GM12864 (cell line): Measurements from ENCODE around the gene ATXN7L3.
"Not testable (repeated sequence)": the region's sequence is repeated elsewhere in the genome, so short reads cannot be mapped to it uniquely, and the experiment has no call there.

ENCODE experiments used
- DNase-seq: peaks from one replicate; pipeline ENCODE4 v3.0.0-alpha.2; 2011; ENCODE audit warnings: low read depth
- H3K4me3 ChIP-seq: 2 replicates; pipeline ENCODE4 v1.5.1; 2011; ENCODE audit warnings: mild to moderate bottlenecking, low read depth, low read length, control low read depth
- CTCF ChIP-seq: IDR thresholded peaks from 2 replicates; pipeline ENCODE4 v1.5.1; 2011; ENCODE audit warnings: low read depth, mild to moderate bottlenecking, moderate library complexity, low read length, control low read depth, inconsistent platforms; ENCODE audit errors: missing control alignments

The ATXN7L3 gene

GRCh38 chr17:44149750-44150329 lies 49.8 kb downstream of the ATXN7L3 start:
- TF ChIP-seq CTCF = no peak
- no peak for DNase-seq
- no peak overlapping the region for H3K4me3 ChIP-seq

- not testable (repeated sequence) for DNase-seq, H3K4me3 ChIP-seq
These were observed 50.6 kb downstream of the ATXN7L3 start for GRCh38 chr17:44149066-44149465.

GRCh38 chr17:44147812-44148211 lies 51.9 kb downstream of the ATXN7L3 start:
- TF ChIP-seq CTCF = no peak
- DNase-seq = no peak
- H3K4me3 ChIP-seq = no peak overlapping the region

- no peak overlapping the region for H3K4me3 ChIP-seq
- no peak for TF ChIP-seq CTCF
- DNase-seq = no peak
These were observed 53.0 kb downstream of the ATXN7L3 start for GRCh38 chr17:44146375-44147346.

GRCh38 chr17:44144966-44145739 lies 54.5 kb downstream of the ATXN7L3 start:
- H3K4me3 ChIP-seq = no peak overlapping the region
- DNase-seq = no peak
- no peak for TF ChIP-seq CTCF

- H3K4me3 ChIP-seq, DNase-seq: not testable (repeated sequence)
These were observed 55.8 kb downstream of the ATXN7L3 start for GRCh38 chr17:44143921-44144320.
